Tibial nerve (tissue), 4 donors: ENCODE data around the gene FPGS. TPM values are rescaled to one million over a fixed set of nuclear protein-coding genes. Genes with fewer than 3 reads are reported as not detected.

Experiments
- DNase-seq, 2 donors: peaks; one replicate each; pipeline ENCODE4 v3.0.0-alpha.2; 2019; ENCODE audit warnings: low spot score in 2 of 2
- H3K27ac ChIP-seq, 4 donors: fragments of 200-600 bp; sonication (generic) in 3 of 4; one replicate each; pipeline ENCODE4 v1.5.1; 2017 to 2019; ENCODE audit warnings: mild to moderate bottlenecking in 1 of 4
- H3K27me3 ChIP-seq, 2 donors: fragments of 200-600 bp; sonication (generic) in 1 of 2; one replicate each; pipeline versions ENCODE4 v1.5.1 to v1.6.0; 2017 to 2019
- H3K36me3 ChIP-seq, 3 donors: fragments of 200-600 bp; sonication (generic); one replicate each; pipeline ENCODE4 v1.5.1; 2018 to 2019
- H3K4me1 ChIP-seq, 4 donors: fragments of 200-600 bp; sonication (generic) in 3 of 4; one replicate each; pipeline ENCODE4 v1.5.1; 2017 to 2019
- H3K4me3 ChIP-seq, 4 donors: fragments of 200-600 bp; sonication (generic) in 3 of 4; one replicate each; pipeline ENCODE4 v1.5.1; 2017 to 2019; ENCODE audit warnings: mild to moderate bottlenecking in 1 of 4, moderate library complexity in 1 of 4
- H3K9me3 ChIP-seq, 4 donors: fragments of 200-600 bp; sonication (generic) in 3 of 4; one replicate each; pipeline ENCODE4 v1.5.1; 2017 to 2019
- CTCF ChIP-seq, 5 experiments: fragments of 200-600 bp in 3 of 5; fragments of 450-650 bp in 2 of 5; sonication (generic) in 3 of 5; IDR thresholded peaks; one replicate each; pipeline ENCODE4 v1.5.1; 2016 to 2019; ENCODE audit warnings: antibody characterized with exemption in 5 of 5, mild to moderate bottlenecking in 3 of 5, moderate library complexity in 2 of 5
- EP300 ChIP-seq, 2 donors: sonication (generic); formaldehyde crosslinking; IDR thresholded peaks; one replicate each; pipeline ENCODE4 v1.6.1; 2017; ENCODE audit warnings: antibody characterized with exemption in 2 of 2, mild to moderate bottlenecking in 1 of 2
- POLR2A ChIP-seq, 2 donors: fragments of 450-650 bp; IDR thresholded peaks; one replicate each; pipeline ENCODE4 v1.6.1; 2017; ENCODE audit warnings: antibody characterized with exemption in 2 of 2, mild to moderate bottlenecking in 2 of 2, moderate library complexity in 2 of 2
- WGBS, 2 donors: methylation state at CpG; one replicate each; pipeline ENCODE4 v1.1.5; 2018; 5-methylcytosine and 5-hydroxymethylcytosine counted together
- total RNA-seq, 4 donors: library from RNA; depleted of rRNA; stranded (reverse); fragments of >200 nt; gene quantifications; one replicate each; pipeline ENCODE4 v1.1.0, GENCODE V29; 2016

FPGS gene
- total RNA-seq, 4 donors from 2014 or later = 136 to 309 (median 143) TPM

GRCh38 chr9:127856094-127856728 is 53.5 kb downstream of the FPGS start:
- H3K4me1 ChIP-seq = peaks cover 0 to 87% (median 38%) of the 10 kb centered on the region in 4 donors
- H3K9me3 ChIP-seq = no peaks in the 10 kb centered on the region
- 73 to 76% methylated on average over 8 to 10 of the region's 11 CpGs for WGBS, 2 donors
- no peaks in the 10 kb centered on the region for H3K27me3 ChIP-seq
- no peak for TF ChIP-seq EP300 (IDR thresholded peaks at IDR 0.05)
- no peak for TF ChIP-seq CTCF (IDR thresholded peaks at IDR 0.05)
- no peak for TF ChIP-seq POLR2A (IDR thresholded peaks at IDR 0.05)
- peak overlapping the region in 2 of 4 donors; percentile 19 to 91 for H3K27ac ChIP-seq
- peaks cover 0 to 5% (median 0%) of the 10 kb centered on the region in 3 donors for H3K36me3 ChIP-seq
- no peak overlapping the region for H3K4me3 ChIP-seq
- DNase-seq = no peak

DNA sequence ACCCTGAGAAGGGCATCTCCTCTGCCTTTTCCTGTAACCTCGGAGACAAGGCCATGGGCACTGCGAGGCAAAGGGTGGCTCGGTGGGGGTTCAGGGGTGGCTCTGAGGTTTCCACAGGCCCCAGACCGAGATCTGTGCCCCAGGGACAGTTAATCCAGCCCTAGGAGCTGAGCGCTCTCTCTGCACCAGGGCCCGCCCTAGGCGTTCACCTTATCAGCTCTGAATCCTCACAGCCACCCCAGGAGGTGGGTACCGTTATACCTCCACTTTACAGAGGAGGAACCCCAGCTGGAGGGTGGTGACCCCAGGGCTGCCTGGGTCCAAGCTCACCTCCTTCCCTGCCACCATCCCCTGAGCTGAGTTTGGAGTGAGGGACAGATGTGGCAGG is 54.0 kb downstream of the FPGS start:
- H3K36me3 ChIP-seq = peaks cover 0 to under 1% (median 0%) of the 10 kb centered on the region in 3 donors
- WGBS, 2 donors = 84 to 94% methylated on average over 5 to 8 of the region's 8 CpGs
- H3K9me3 ChIP-seq = no peaks in the 10 kb centered on the region
- no peak overlapping the region for H3K4me3 ChIP-seq
- peak overlapping the region in 2 of 4 donors; percentile 19 to 91 for H3K27ac ChIP-seq
- TF ChIP-seq EP300 (IDR thresholded peaks at IDR 0.05) (no peak), CTCF (IDR thresholded peaks at IDR 0.05) (no peak), POLR2A (IDR thresholded peaks at IDR 0.05) (no peak)
- no peaks in the 10 kb centered on the region for H3K27me3 ChIP-seq
- DNase-seq = no peak
- peaks cover 0 to 87% (median 39%) of the 10 kb centered on the region in 4 donors for H3K4me1 ChIP-seq

GRCh38 chr9:127857278-127857677 is 54.6 kb downstream of the FPGS start:
- Histone ChIP-seq H3K27me3 (no peaks in the 10 kb centered on the region), H3K27ac (peak overlapping the region in 1 of 4 donors; percentile 91), H3K36me3 (no peaks in the 10 kb centered on the region), H3K9me3 (no peaks in the 10 kb centered on the region), H3K4me3 (no peak overlapping the region), H3K4me1 (peaks cover 0 to 87% (median 42%) of the 10 kb centered on the region in 4 donors)
- 54 to 69% methylated on average over 4 of the region's 4 CpGs for WGBS, 2 donors
- TF ChIP-seq EP300 (IDR thresholded peaks at IDR 0.05) (no peak), POLR2A (IDR thresholded peaks at IDR 0.05) (no peak), CTCF (IDR thresholded peaks at IDR 0.05) (no peak)
- DNase-seq = no peak

DNA sequence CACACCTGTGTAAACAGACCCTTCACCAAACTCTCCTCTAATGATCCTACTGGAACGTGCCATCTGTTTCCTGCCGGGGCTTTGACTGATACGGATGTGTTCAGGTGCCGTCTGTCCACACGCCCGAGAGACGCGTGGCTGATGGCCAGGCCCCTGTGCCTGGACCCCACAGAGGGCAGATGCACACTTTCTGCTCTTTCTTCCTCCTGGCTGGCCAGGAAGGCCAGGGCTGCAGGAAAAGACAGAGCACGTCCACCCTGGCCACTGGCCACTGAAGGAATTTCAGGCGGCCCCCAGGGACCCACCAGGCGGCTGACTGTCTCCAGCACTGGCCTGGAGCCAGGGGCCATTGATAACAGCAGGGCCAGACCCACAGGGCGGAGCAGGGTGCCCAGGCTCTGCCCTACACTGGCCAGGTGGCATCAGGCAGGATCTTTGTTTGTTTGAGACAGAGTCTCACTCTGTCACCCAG is 55.4 kb downstream of the FPGS start:
- no peak for DNase-seq
- TF ChIP-seq POLR2A (IDR thresholded peaks at IDR 0.05) (no peak), EP300 (IDR thresholded peaks at IDR 0.05) (no peak), CTCF (IDR thresholded peaks at IDR 0.05) (no peak)
- H3K27me3 ChIP-seq = no peaks in the 10 kb centered on the region
- no peaks in the 10 kb centered on the region for H3K9me3 ChIP-seq
- H3K4me3 ChIP-seq = no peak overlapping the region
- no peaks in the 10 kb centered on the region for H3K36me3 ChIP-seq
- H3K4me1 ChIP-seq = peaks cover 0 to 87% (median 44%) of the 10 kb centered on the region in 4 donors
- 24 to 55% methylated on average over 8 of the region's 12 CpGs for WGBS, 2 donors
- H3K27ac ChIP-seq = peak overlapping the region in 1 of 4 donors; percentile 91

DNA sequence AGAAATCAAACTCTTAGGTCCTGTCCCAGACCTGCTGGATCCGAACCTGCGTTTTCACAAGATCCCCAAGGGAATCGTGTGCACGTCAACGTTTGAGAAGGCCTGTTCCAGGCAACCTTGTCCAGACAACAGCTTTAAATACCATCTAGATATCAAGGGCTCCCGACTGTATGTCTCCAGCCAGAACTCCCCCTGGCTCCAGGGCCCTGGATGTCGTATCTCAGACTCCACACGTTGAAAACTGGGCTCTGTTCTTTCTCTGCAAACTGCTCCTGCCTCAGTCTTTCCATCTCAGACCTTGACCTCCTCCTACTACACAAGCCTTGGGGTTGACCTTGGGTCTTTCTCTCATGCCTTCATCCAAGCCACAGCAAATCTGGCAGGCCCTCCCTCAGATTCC is 57.6 kb downstream of the FPGS start:
- DNase-seq = no peak
- Histone ChIP-seq H3K4me1 (peaks cover 0 to 69% (median 37%) of the 10 kb centered on the region in 4 donors), H3K27me3 (no peaks in the 10 kb centered on the region), H3K36me3 (no peaks in the 10 kb centered on the region), H3K9me3 (no peaks in the 10 kb centered on the region), H3K4me3 (no peak overlapping the region), H3K27ac (peak overlapping the region in 1 of 4 donors; percentile 43)
- TF ChIP-seq CTCF (IDR thresholded peaks at IDR 0.05) (no peak), EP300 (IDR thresholded peaks at IDR 0.05) (peak in 1 of 2 donors; percentile 16)
- WGBS, 2 donors = 60 to 62% methylated on average over 8 of the region's 8 CpGs
